Tibial artery (tissue), 4 donors: ENCODE data around the gene ATP23.

Experiments used
- DNase-seq, 2 donors: peaks; one replicate each; pipeline ENCODE4 v3.0.0-alpha.2; 2019
- H3K27ac ChIP-seq, 2 donors: fragments of 200-600 bp; sonication (generic) in 1 of 2; 1 replicate in 1 of 2; 2 replicates in 1 of 2; pipeline ENCODE4 v1.5.1; 2018 to 2019; ENCODE audit warnings: mild to moderate bottlenecking in 1 of 2
- H3K27me3 ChIP-seq, 2 donors: fragments of 200-600 bp; sonication (generic) in 1 of 2; one replicate each; pipeline versions ENCODE4 v1.5.1 to v1.6.0; 2016 to 2019
- H3K36me3 ChIP-seq, 3 donors: fragments of 200-600 bp; sonication (generic) in 2 of 3; one replicate each; pipeline ENCODE4 v1.5.1; 2016 to 2019; ENCODE audit warnings: mild to moderate bottlenecking in 2 of 3
- H3K4me1 ChIP-seq, 4 donors: fragments of 200-600 bp; sonication (generic) in 2 of 4; 1 replicate in 3 of 4; 2 replicates in 1 of 4; pipeline ENCODE4 v1.5.1; 2016 to 2019
- H3K4me3 ChIP-seq, 2 donors: fragments of 200-600 bp; sonication (generic) in 1 of 2; 1 replicate in 1 of 2; 2 replicates in 1 of 2; pipeline ENCODE4 v1.5.1; 2018 to 2019; ENCODE audit warnings: mild to moderate bottlenecking in 2 of 2
- H3K9me3 ChIP-seq, 3 donors: fragments of 200-600 bp; sonication (generic) in 1 of 3; one replicate each; pipeline ENCODE4 v1.5.1; 2016 to 2019
- intact Hi-C: fragments of 100-400 bp; cut with DNase I; formaldehyde crosslinking; loops from one replicate; pipeline ENCODE4 v1.15.0; 2023; ENCODE audit warnings: low total_unique reads
- TF ChIP-seq, protein P1 (sequence below), 2 experiments: fragments of 200-600 bp in 1 of 2; fragments of 450-650 bp in 1 of 2; IDR thresholded peaks; one replicate each; pipeline ENCODE4 v1.5.1; 2017 to 2019; ENCODE audit warnings: antibody characterized with exemption in 2 of 2, mild to moderate bottlenecking in 1 of 2, moderate library complexity in 1 of 2

Gene ATP23

DNA sequence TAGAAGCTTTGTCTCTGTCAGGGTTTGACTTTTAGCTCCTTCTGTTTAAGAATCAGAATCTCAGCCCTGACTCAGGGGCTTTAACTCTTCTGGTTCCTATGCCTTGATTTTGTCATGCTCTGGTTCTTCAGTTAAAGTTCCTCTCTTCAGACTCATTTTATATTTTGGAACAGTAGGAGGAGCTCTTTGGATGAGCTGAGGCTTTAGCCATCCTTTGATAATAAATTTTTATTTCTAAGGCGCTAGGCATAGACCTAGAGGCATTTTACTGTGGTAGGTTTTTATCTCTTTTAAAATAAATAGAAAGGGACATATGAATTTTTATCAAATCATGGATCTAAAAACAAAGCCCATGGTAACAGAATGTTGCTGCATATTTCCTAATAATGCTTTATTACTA lies 51.7 kb downstream of the ATP23 start:
- Histone ChIP-seq H3K4me1 (no peaks in the 10 kb centered on the region), H3K9me3 (peaks cover 0 to 23% (median 15%) of the 10 kb centered on the region in 3 donors), H3K36me3 (no peaks in the 10 kb centered on the region), H3K27me3 (no peaks in the 10 kb centered on the region), H3K27ac (no peak overlapping the region), H3K4me3 (no peak overlapping the region)
- no peak for DNase-seq
- intact Hi-C loops, result no loop called here
- TF ChIP-seq, protein P1, sequence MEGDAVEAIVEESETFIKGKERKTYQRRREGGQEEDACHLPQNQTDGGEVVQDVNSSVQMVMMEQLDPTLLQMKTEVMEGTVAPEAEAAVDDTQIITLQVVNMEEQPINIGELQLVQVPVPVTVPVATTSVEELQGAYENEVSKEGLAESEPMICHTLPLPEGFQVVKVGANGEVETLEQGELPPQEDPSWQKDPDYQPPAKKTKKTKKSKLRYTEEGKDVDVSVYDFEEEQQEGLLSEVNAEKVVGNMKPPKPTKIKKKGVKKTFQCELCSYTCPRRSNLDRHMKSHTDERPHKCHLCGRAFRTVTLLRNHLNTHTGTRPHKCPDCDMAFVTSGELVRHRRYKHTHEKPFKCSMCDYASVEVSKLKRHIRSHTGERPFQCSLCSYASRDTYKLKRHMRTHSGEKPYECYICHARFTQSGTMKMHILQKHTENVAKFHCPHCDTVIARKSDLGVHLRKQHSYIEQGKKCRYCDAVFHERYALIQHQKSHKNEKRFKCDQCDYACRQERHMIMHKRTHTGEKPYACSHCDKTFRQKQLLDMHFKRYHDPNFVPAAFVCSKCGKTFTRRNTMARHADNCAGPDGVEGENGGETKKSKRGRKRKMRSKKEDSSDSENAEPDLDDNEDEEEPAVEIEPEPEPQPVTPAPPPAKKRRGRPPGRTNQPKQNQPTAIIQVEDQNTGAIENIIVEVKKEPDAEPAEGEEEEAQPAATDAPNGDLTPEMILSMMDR (IDR thresholded peaks at IDR 0.05), result no peak

DNA sequence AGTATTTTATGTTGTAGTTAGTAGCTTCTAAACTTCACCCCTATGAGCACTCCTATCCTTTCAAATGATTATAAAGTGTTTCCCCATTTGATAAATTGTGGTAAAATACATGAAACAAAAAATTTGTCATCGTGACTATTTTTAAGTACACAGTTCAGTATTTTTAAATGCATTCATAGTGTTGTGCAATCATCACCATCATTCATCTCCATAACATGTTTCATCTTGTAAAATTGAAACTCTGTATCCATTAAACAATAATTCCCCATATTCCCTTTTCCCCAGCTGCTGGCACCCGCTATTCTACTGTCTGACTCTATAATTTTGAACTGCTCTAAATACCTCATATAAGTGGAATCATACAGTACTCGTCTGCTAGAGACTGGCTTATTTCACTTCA lies 52.5 kb downstream of the ATP23 start:
- no peak for DNase-seq
- TF ChIP-seq, protein P1 (IDR thresholded peaks at IDR 0.05), result no peak
- intact Hi-C loops, result no loop called here
- Histone ChIP-seq H3K36me3 (no peaks in the 10 kb centered on the region), H3K9me3 (peaks cover 0 to 31% (median 19%) of the 10 kb centered on the region in 3 donors), H3K27me3 (no peaks in the 10 kb centered on the region), H3K4me3 (no peak overlapping the region), H3K4me1 (no peaks in the 10 kb centered on the region), H3K27ac (no peak overlapping the region)

- Histone ChIP-seq H3K4me3 (no peak overlapping the region), H3K27me3 (no peaks in the 10 kb centered on the region), H3K27ac (no peak overlapping the region), H3K9me3 (peaks cover 3 to 41% (median 27%) of the 10 kb centered on the region in 3 donors), H3K4me1 (no peaks in the 10 kb centered on the region), H3K36me3 (no peaks in the 10 kb centered on the region)
- TF ChIP-seq, protein P1 (IDR thresholded peaks at IDR 0.05), result no peak
- intact Hi-C loops, result no loop called here
- DNase-seq, result no peak
Measured at GRCh38 chr12:57996520-57996919, 55.2 kb downstream of the ATP23 start.

- H3K9me3 ChIP-seq, result peaks cover 3 to 41% (median 27%) of the 10 kb centered on the region in 3 donors
- H3K4me3 ChIP-seq, result no peak overlapping the region
- TF ChIP-seq, protein P1 (IDR thresholded peaks at IDR 0.05), result no peak
- no peak for DNase-seq
- no peak overlapping the region for H3K27ac ChIP-seq
- no peaks in the 10 kb centered on the region for H3K36me3 ChIP-seq
- H3K4me1 ChIP-seq, result no peaks in the 10 kb centered on the region
- no peaks in the 10 kb centered on the region for H3K27me3 ChIP-seq
- intact Hi-C loops, result no loop called here
Measured at GRCh38 chr12:57998251-57998650, 56.9 kb downstream of the ATP23 start.

DNA sequence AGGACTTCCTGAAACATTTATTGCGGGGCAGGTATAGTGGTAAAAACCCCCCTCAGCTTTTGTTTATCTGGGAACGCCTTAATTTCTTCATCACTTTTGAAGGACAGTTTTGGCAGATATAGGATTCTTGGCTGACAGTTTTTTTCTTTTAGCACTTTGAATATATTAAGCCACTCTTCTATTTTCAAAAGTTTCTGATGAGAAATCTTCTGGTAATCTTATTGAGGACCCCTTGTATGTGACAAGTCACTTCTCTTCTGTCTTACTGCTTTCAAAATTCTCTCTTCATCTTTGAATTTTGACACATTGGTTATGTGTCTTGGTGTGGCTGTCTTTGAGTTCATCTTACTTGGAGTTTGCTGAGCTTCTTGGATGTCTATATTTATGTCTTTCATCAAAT lies 59.1 kb downstream of the ATP23 start:
- TF ChIP-seq, protein P1 (IDR thresholded peaks at IDR 0.05), result no peak
- Histone ChIP-seq H3K9me3 (peaks cover 3 to 41% (median 27%) of the 10 kb centered on the region in 3 donors), H3K4me1 (no peaks in the 10 kb centered on the region), H3K36me3 (no peaks in the 10 kb centered on the region), H3K4me3 (no peak overlapping the region), H3K27ac (no peak overlapping the region), H3K27me3 (no peaks in the 10 kb centered on the region)
- no peak for DNase-seq
- intact Hi-C loops, result no loop called here

GRCh38 chr12:58007875-58008274 lies 66.5 kb downstream of the ATP23 start:
- Histone ChIP-seq H3K36me3 (no peaks in the 10 kb centered on the region), H3K4me1 (no peaks in the 10 kb centered on the region), H3K27me3 (no peaks in the 10 kb centered on the region), H3K27ac (no peak overlapping the region), H3K9me3 (no peaks in the 10 kb centered on the region), H3K4me3 (no peak overlapping the region)
- no peak for DNase-seq
- TF ChIP-seq, protein P1 (IDR thresholded peaks at IDR 0.05), result no peak
- intact Hi-C loops, result no loop called here
